ENCODE measurements around the gene ZNF429.
"Not testable (repeated sequence)": the region's sequence is repeated elsewhere in the genome, so short reads cannot be mapped to it uniquely, and the experiment has no call there.

Gene ZNF429

DNA sequence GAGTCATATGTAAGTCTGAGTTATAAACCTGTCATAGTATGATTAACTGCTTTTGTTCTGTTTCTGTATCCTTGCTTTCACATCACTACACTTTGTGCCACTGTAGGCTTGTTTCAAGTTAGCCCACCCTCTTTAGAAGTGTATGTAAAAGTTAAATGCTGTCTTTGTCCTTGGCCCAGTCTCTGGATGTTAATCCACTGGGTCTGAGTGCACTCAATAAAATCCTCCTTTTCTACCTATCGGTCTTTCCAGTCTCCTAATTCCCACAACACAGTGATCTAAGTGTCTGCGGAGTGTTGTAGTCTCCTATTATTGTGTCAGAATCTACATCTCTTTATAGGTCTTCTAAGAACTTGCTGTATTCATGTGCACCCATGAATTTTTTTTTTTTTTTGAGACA, 14.1 kb downstream of the ZNF429 start:
- no peak for DNase-seq

DNA sequence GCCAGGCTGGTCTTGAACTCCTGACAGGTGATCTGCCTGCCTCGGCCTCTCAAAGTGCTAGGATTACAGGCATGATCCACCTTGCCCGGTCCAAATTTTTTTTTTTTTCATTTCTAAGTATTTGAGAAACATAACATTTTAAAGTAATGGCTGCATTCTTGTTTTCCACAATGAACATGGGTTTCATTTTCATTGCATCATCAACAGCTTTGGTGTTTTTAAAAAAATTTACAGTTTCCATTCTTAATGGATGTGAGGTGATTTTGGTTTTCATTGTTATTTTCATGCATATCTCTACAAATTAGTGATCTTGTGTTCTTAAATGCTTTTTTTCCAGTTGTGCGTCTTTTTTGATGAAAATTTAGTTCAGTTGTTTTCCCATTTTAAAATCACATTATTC, 27.5 kb downstream of the ZNF429 start:
- no peak for DNase-seq

DNA sequence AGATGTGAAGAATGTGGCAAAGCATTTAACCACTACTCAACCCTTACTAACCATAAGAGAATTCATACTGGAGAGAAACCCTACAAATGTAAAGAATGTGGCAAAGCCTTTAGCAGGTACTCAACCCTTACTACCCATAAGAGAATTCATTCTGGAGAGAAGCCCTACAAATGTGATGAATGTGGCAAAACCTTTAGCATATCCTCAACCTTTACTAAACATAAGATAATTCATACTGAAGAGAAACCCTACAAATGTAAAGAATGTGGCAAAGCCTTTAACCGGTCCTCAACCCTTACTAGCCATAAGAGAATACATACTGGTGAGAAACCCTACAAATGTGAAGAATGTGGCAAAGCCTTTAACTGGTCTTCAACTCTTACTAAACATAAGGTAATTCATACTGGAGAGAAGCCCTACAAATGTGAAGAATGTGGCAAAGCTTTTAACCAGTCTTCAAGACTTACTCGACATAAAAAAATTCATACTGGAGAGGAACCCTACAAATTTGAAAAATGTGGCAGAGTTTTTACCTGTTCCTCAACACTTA, 31.4 kb downstream of the ZNF429 start:
- not testable (repeated sequence) for DNase-seq

DNA sequence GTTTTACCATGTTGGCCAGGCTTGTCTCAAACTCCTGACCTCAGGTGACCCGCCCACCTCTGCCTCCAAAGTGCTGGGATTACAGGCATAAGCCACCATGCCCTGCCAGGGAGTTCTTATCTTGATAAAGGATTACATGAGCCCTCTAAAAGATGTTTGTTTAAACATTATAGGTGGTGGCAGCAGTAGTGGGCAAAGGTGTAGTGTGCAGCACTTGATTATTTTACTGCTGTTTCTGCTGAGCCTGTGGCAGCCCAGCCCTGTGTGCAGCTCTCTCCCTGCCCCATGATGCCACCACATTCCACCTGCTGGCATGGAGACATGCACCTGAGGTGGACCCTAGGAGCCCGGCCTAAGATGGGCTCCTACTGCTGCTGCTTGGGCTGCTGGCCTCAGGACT, 54.0 kb downstream of the ZNF429 start:
- no peak for DNase-seq

DNA sequence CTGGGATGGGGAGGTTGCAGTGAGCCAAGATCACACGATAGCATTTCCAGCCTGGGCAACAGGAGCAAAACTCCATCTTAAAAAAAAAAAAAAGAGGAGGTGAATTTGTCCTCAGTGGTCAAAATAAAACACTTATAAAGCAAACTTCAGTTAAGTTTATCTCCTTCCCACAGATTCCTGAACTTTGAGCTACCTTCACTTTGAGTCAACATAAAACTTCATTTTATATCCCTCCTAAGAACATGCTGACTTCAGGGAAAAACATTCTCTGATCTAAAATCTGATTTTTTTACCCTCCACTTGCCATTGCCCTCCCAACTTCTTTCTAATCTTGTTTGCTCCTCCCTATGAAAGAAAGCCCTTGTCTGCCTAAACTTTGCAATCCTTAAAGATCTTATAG, 59.0 kb downstream of the ZNF429 start:
- DNase-seq, result no peak

DNA sequence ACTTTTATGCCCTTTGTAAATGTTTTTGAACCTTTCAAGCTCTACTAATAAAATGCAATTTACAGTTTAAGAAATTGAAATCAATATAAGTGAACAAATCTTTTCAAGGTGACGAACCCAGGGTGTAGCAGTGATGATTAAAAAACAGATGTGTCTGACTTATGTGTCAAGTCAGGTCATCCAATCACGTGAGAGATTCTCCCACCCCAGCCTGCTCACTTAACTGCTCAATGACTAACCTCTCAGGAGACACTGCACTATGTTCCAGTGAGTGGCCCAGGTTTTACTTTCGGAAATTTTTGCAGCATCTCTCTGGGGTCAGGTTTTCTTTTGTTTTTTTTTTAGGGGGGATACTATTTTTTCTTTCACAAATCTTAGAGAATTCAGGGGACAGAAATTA, 60.7 kb downstream of the ZNF429 start:
- no peak for DNase-seq

DNA sequence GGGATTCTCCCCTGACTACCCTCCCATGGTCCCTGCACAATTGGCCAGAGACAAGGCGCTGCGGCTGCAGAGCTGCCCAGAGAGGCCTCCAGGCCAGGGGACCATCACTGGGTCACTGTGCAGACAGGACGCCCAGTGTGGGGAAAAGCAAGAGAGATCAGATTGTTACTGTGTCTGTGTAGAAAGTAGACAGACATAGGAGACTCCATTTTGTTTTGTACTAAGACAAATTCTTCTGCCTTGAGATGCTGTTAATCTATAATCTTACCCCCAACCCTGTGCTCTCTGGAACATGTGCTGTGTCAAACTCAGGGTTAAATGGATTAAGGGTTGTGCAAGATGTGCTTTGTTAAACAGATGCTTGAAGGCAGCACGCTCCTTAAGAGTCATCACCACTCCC, 62.4 kb downstream of the ZNF429 start:
- not testable (repeated sequence) for DNase-seq

DNA sequence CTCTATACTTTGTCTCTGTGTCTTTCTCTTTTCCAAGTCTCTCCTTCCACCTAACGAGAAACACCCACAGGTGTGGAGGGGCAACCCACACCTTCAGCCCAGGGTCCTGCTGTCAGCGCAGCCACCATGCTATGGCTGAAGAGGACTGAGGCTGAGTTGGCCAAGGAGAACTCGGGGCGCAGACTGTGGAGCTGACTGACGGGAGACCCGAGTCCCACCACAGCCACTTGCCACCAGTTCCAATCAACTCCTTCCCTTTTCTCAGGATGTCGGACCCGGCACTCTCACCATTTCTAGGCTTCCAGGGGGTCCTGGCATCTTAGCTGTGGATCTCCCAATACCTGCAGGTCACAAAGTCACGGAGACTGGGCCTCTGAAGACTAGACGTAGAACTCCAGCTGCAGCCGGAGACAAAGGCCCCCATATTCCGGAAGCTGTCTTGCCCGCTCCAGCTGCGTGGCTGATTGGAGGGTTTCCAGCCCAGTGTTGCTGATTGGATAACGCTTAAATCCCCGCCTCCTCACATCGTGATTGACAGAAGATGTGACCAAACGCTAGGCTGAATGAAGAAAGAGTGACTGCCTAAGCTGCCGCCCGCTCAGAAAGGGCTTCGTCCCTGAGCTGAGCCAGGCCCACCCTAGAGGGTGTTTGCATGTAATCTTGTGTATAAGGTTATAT, 63.6 kb downstream of the ZNF429 start:
- DNase-seq, result peak; percentile 99

DNA sequence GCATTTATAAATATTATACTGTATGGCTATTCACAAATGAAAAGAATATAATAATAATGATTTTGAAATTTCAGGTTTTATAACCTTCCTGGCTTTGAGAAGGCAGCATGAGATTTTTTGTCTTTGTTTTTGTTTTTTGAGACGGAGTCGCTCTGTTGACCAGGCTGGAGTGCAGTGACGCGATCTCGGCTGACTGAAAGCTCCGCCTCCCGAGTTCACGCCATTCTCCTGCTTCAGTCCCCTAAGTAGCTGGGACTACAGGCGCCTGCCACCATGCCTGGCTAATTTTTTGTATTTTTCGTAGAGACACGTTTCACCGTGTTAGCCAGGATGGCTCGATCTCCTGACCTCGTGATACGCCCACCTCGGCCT, 64.1 kb downstream of the ZNF429 start:
- no peak for DNase-seq

DNA sequence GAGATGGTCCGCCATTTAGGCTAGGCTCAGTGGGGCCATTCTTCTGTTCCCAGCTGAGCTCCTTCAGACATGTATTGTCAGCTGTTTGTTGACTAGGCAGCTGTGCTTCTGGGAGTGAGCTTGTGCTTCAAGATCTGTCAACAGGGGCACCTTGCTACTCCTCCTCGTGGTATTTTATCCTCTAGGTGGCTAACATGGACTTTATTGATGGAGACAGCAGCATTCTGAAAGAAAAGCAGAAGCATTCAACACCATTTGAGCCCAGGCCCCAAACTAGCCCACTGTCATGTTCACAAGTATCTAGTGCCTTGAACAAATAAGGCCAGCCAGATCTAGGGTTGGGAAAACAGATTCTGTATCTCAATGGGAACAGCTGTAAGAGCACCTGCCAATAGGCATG, 65.9 kb downstream of the ZNF429 start:
- no peak for DNase-seq

DNA sequence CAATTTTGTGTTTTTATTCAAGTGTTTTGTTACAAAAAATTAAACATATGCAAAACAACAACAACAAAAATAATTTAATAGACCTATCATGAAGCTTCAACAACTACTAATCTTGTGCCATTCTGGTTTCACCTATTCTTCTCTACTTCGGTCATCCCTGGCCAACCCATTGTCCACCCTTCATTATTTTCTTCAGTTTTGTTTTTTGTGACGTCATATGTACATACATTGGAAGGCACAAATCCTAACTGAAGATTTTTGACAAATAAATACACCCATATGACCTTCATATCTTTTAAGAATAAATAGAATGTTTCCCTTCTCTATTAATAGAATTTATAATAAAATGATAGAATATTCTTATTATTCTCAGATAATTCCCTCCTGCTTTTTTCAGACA, 69.2 kb downstream of the ZNF429 start:
- DNase-seq, result no peak

DNA sequence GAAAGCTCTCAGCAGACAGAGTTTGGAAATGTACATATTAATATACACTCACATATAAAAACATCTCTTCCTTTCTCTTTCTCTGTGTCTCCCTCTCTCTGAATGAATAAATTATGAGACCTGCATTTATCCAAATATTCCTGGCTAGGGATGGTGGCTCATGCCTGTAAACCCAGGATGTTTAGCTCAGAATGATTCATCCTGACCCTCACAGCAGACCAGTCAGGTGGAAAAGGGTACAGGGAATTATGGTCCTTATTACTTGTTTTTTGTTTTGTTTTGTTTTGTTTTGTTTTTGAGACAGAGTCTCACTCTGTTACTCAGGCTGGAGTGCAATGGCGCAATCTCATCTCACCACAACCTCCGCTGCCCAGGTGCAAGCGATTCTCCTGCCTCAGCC, 71.1 kb downstream of the ZNF429 start:
- no peak for DNase-seq

DNA sequence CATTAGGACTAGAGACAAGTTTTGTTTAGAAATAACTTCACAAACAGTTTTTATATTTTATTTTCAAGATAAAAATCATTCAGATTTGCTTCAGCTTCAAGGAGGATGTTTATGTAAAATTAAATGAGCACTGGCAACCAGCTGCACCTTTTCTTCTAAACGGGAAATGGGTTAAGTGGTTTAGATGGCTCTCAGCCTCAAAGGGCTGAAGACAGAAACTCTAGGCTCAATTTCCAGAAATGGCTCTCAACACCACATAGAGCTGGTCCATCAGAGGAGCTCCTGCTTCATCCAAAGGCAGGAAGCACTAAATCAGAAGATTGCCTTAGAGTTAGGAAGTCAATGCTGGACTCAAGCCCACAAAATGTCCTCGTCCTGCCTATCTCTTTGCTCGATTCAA, 74.7 kb downstream of the ZNF429 start:
- DNase-seq, result no peak

DNA sequence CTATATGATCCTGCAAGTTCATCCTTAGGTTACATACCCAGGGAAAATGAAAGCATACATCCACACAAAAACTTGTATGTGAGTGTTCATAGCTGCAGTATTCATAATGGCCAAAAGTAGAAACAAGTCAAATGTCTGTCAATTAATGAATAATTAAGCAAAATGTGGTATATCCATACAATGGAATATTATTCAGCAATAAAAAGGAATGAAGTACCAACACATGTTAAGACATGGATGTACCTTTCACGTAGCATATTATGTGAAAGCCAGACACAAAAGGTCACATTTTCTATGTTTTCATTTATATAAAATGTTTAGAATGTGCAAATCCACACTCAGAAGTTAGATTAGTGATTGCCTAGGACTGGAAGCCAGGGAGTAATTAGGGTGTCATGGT, 75.4 kb downstream of the ZNF429 start:
- no peak for DNase-seq

DNA sequence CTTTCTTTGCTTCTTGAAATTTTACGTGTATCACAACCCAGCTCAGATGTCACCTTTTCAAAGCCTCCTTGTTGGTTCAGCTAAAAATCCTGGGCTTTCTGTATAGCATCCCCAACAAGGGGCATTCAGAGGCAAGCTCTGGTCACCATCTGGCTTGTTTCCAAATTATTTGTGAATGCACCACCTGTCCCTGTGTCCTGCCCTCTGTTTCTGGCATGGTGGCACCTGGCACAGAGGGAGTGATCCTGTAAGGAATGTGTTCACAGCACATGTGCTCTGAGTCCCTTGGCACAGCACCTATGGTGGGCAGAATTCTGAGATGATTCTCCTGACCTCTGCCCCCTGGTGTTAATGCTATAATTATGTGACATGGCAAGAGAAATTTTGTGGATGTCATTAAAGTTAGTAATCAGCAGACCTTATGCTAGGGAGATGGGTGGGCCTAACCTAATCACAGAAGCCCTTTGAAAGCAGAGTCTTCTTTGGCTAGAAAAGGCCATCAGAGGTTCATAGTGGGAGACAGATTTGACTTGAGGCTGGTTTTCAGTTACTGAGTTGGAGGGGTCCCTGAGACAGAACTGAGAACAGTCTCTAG, 76.3 kb downstream of the ZNF429 start:
- no peak for DNase-seq

DNA sequence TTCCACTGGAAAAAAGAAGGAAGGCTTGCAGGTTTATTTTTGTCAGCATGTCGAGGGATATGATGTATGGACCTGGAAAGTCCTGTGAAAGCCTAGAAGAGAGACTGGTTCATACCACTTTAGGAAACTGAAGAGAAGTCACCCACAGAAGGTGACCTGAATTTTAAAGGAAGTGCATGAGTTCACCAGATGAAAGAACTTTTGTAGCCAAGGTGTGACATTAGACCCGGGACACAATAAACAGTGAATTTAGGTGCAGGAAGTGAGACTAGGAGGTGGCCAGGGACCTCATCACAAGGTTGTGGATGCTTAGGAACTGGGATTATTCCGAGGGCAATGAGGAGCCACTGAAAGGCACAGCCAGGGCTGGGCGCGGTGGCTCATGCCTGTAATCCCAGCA, 79.1 kb downstream of the ZNF429 start:
- DNase-seq, result no peak

DNA sequence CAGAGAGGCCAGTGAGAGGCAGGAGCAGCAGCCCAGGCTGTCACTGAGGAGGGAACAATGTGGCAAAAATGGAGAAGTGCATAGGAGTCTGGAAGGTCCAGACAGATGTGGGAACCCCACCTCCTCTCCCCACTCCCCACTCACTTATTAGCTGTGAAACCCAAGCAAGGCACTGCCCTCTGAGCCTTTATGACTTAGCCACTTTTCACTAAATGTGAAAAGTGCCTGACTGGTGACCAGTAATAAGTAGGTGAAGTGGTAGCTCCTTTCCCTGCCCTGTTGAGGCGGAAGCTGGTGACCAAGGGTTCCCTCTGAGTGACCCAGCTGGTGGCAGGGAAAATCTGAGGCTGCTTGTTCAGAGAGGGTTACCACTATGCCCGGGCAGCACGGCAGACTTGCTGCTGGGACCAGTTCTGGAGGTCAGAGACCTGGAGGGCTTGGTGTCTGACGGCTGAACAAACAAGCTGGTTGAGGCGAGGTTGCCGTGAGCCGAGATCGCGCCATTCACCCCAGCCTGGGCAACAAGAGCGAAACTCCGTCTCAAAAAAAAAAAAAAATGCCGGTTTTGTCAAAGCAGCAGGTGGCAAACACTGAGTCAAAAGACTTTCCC, 80.0 kb downstream of the ZNF429 start:
- DNase-seq, result no peak

DNA sequence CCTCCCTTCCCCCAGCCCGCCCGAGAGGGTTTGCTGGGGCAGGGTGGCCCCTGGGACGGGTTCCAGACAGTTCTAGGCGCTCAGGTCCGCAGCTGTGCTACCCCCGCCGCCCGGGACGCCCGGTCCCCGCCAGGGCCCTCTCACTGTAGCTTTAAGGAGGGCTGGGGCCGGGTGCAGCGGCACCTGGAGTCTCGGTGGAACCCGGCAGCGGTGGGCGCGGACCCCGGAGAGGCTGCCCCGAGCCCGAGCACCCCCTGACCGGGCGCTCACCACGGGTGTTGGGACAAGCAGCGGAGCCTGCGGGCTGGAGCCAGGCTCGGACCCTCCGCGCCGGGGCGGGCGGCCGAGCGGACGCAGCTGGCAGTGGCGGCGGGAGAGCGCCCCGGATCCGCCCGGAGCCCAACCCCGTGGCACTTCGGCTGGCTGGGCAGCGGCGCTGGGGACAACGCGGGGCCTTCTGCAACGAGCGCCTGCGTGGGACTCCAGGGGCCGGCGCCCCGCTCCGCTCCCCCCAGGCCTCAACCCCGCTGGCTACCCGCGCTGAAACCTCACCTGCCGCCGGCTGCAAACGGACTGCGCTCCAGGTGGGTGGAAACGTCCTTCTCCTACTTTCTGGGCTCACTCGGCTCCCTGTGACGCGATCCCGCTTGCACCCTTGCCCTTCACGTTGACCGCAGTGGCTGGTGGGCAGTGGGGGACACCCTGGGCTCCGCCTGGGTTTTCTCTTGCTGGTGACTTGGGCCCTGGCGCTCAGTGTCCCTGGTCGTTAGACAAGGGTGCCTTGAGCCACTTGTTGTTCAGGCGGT, 81.1 kb downstream of the ZNF429 start:
- DNase-seq, result peak; percentile 67

DNA sequence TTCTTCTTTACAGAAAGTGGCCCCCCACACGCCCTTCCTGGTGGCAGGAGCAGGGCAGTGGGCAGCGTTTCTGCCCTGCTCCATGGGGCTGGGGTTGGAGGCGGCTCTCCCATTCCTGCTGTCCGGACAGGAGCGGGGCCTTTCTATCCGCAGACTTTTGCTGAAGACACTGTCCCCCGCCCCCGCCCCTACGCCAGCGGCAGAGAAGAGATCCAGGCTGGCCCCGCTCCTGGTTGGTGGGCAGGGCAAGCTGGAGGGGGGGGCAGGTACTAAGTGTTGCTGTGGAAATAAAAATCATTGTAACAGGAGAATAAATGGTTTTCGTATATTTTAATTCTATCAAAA, 81.7 kb downstream of the ZNF429 start:
- DNase-seq, result no peak

DNA sequence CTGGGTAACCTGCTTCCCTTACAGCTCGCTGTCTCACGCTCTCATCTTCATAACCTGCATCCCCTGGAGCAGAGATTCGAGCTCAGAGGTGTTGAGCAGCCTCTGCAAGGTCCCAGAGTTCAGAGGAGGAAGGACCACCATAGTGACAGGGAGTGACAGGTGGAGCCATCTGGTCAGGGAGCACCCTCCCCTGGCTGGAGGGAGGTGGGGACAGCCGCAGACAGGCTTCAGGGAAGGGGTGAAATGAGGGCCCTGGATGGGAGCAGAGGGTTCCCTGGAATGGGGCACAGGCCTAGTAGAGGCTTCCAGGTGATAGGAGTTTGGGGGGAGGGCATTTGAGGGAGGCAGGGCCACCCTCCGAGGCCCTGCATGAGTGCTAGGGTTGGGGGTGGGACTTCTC, 82.1 kb downstream of the ZNF429 start:
- no peak for DNase-seq

DNA sequence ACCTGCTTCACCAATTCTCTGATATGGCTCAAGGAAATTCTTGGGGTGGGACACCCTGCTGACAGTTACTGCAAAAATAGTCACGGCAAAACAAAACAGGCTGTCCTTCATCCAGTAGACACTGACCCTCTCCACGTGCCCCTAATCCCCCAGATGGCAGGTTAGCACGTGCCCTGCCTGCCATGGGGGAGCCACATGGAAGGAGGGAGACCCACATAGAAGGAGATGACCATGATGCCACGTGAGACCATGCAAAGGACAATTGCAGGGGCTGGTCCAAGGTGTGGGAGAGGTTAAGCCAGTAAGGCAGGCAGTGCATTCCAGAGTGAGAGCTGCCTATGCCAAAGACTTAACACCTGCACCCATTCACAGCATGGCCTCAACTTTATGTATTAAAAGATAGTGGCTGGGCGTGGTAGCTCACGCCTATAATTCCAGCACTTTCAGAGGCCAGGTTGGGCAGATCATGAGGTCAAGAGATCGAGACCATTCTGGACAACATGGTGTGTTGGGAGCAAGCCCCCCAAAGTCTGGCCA, 82.7 kb downstream of the ZNF429 start:
- DNase-seq, result no peak

DNA sequence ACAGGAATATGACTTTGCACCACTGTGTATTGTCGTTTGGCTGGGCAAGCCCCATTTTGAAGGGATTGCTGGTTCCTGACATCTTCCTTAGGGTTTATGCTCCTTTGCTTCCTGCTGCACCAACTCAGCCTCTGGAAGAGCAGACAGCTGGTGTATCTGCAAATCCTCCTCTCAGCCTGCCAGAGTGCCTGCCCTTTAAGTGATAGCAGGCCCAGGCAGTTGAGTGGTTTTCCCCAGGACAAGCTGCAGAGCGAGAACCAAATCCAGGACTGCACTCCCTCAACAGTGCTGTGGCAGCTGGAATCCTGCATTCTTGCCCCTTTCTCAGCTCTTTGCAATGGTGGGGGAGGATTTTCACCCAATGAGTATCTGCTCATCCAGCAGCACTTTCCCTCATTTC, 85.5 kb downstream of the ZNF429 start:
- no peak for DNase-seq

DNA sequence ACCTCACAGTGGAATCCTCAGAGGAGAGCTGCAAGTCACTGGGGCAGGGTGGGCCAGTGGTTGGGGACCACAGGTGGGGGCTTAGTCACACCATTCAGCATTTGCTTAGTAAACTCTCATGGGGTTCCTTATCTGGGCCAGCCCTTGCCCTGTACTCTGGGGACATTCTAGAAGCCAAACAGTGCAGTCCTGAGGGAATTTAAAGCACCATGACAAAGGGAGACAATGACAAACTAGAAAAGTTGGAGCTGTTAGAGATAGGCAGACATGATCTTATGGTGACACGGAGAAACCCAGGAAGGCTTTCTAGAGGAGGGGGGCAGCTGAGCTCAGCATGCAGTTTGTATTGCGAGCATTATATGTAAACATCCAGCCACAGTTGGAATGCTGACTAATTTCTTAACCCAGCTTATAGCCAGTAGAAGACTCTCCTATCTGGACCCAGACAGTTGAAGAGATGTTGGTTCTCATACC, 87.6 kb downstream of the ZNF429 start:
- DNase-seq, result no peak

Data from eye (tissue), 1 donor.